GM12872 (cell line): ENCODE measurements around the gene PLET1.

Source experiments
- TF ChIP-seq, protein P1 (sequence below): IDR thresholded peaks from 3 replicates; pipeline ENCODE4 v1.5.1; 2011; ENCODE audit warnings: low read depth, mild to moderate bottlenecking, low read length, moderate library complexity; ENCODE audit not compliant: insufficient read depth

PLET1 gene

DNA sequence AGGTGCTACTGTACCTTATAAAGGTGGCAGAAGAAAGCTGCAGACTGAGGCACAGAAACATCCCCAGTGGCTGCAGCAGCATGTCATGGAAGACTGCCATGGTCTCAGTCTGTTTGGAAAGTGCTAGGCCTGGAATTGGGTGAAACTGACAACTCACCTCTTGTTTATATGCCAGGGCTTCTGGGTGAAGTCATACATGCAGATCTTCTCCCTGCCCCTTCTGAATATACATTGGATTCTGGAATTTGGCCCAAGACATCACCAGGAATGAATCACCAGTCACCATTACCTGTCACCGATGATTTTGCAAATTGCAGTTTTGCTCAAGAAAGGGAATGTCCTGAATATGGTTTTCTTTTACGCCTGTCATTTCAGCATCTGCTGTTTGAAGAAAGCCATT is at the start of gene PLET1:
Gene PLET1 (minus strand): TSS at position 371 of the 400 bp plus-strand sequence. CDS start 271 bp downstream, at position 100.
- TF ChIP-seq, protein P1, sequence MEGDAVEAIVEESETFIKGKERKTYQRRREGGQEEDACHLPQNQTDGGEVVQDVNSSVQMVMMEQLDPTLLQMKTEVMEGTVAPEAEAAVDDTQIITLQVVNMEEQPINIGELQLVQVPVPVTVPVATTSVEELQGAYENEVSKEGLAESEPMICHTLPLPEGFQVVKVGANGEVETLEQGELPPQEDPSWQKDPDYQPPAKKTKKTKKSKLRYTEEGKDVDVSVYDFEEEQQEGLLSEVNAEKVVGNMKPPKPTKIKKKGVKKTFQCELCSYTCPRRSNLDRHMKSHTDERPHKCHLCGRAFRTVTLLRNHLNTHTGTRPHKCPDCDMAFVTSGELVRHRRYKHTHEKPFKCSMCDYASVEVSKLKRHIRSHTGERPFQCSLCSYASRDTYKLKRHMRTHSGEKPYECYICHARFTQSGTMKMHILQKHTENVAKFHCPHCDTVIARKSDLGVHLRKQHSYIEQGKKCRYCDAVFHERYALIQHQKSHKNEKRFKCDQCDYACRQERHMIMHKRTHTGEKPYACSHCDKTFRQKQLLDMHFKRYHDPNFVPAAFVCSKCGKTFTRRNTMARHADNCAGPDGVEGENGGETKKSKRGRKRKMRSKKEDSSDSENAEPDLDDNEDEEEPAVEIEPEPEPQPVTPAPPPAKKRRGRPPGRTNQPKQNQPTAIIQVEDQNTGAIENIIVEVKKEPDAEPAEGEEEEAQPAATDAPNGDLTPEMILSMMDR = no peak

- TF ChIP-seq, protein P1 = no peak
Observed at GRCh38 chr11:112310419-112310818, 49.8 kb upstream of the PLET1 start.

- TF ChIP-seq, protein P1 = no peak
Observed at GRCh38 chr11:112308651-112309050, 48.0 kb upstream of the PLET1 start.

GRCh38 chr11:112307616-112308015 is 47.0 kb upstream of the PLET1 start:
- TF ChIP-seq, protein P1 = no peak

- TF ChIP-seq, protein P1 = no peak
Observed at GRCh38 chr11:112306230-112306629, 45.6 kb upstream of the PLET1 start.

GRCh38 chr11:112304914-112305313 is 44.3 kb upstream of the PLET1 start:
- TF ChIP-seq, protein P1 = no peak

GRCh38 chr11:112303616-112304015 is 43.0 kb upstream of the PLET1 start:
- TF ChIP-seq, protein P1 = no peak
